Small intestine (tissue), 7 donors: ENCODE results near the gene CKAP2L. TPM values are rescaled to one million over a fixed set of nuclear protein-coding genes. Genes with fewer than 3 reads are reported as not detected.

Experiments used
- DNase-seq, 2 donors: peaks; one replicate each; pipeline versions ENCODE4 v3.0.0 to v3.0.0-alpha.2; 2013
- FAIRE-seq: peaks from 2 replicates; lab custom pipeline; 2012; peaks lifted over from hg19 to GRCh38; lab: Jason Lieb, UNC
- H3K27ac ChIP-seq, 3 donors: one replicate each; pipeline ENCODE4 v1.5.1; 2013; ENCODE audit warnings: low read length in 2 of 3, mild to moderate bottlenecking in 2 of 3, control low read depth in 1 of 3, inconsistent platforms in 1 of 3, low read depth in 1 of 3, moderate library complexity in 1 of 3
- H3K27me3 ChIP-seq, 3 donors: one replicate each; pipeline ENCODE4 v1.6.1; 2013; ENCODE audit warnings: low read length in 3 of 3, inconsistent platforms in 1 of 3; ENCODE audit not compliant: control insufficient read depth in 3 of 3, insufficient read depth in 3 of 3
- H3K36me3 ChIP-seq, 3 donors: one replicate each; pipeline ENCODE4 v1.6.1; 2013; ENCODE audit warnings: low read length in 3 of 3, inconsistent platforms in 1 of 3, low read depth in 1 of 3, mild to moderate bottlenecking in 1 of 3, moderate library complexity in 1 of 3; ENCODE audit not compliant: control insufficient read depth in 3 of 3, insufficient read depth in 2 of 3
- H3K4me1 ChIP-seq, 3 donors: one replicate each; pipeline ENCODE4 v1.6.1; 2013; ENCODE audit warnings: low read length in 2 of 3, inconsistent platforms in 1 of 3, low read depth in 1 of 3, mild to moderate bottlenecking in 1 of 3, moderate library complexity in 1 of 3; ENCODE audit not compliant: control insufficient read depth in 3 of 3, insufficient read depth in 2 of 3
- H3K4me3 ChIP-seq, 3 donors: one replicate each; pipeline ENCODE4 v1.5.1; 2013; ENCODE audit warnings: low read length in 3 of 3, control low read depth in 1 of 3, inconsistent platforms in 1 of 3, low read depth in 1 of 3, mild to moderate bottlenecking in 1 of 3, moderate library complexity in 1 of 3
- H3K9me3 ChIP-seq, 2 donors: one replicate each; pipeline ENCODE4 v1.6.1; 2013; ENCODE audit warnings: low read depth in 1 of 2, low read length in 1 of 2; ENCODE audit not compliant: control insufficient read depth in 2 of 2, insufficient read depth in 1 of 2
- WGBS, 3 donors: extraction: QIAGEN DNeasy Blood & Tissue Kit; methylation state at CpG; one replicate each; pipeline ENCODE4 v1.1.7; 2013; 5-methylcytosine and 5-hydroxymethylcytosine counted together
- polyA plus RNA-seq, 4 donors: library from polyadenylated mRNA; stranded (reverse) in 3 of 4; unstranded in 1 of 4; fragments of 200-250 nt in 3 of 4; fragments of 120-200 nt in 1 of 4; gene quantifications; one replicate each; pipeline versions ENCODE4 v1.2.1 to v1.2.3, GENCODE V29; 2013
- donor health status: healthy with polysubstance abuse.
- donor health status: control.
- donor health status: control.
- donor health status: Bipolar disorder and iron deficiency.
- donor health status: healthy.

The CKAP2L gene
- polyA plus RNA-seq, 4 donors = 3.6 to 8.0 TPM; not detected in 2

DNA sequence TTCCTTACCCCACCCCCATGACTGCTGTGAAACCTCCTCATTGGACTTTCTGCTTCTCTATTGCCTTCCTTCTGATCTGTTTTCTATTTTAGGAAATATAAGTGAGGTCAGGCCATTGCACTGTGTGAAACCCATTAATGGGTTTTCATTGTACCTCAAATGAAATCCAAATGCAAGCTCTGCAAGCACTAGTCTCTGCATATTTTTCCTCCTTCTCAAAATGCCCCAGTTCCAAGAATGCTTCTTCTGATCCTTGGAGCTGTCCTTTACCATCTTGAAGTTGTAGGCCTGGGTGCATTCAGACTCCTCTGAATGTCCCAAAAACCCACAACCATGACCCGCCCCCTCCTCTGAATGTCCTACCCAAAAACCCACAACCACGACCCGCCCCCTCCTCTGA lies 11.7 kb upstream of the CKAP2L start:
- WGBS, 3 donors = 77 to 100% (median 82%) methylated on average over 1 to 3 of the region's 3 CpGs
- Histone ChIP-seq H3K9me3 (no peaks in the 10 kb centered on the region), H3K27ac (no peak overlapping the region), H3K36me3 (no peaks in the 10 kb centered on the region), H3K27me3 (no peaks in the 10 kb centered on the region), H3K4me1 (no peaks in the 10 kb centered on the region), H3K4me3 (no peak overlapping the region)
- FAIRE-seq (no peak), DNase-seq (no peak)

- WGBS, 3 donors = 94 to 99% (median 97%) methylated on average over 3 of the region's 3 CpGs
- DNase-seq (no peak), FAIRE-seq (no peak)
- no peak overlapping the region for H3K4me3 ChIP-seq
- H3K36me3 ChIP-seq = no peaks in the 10 kb centered on the region
- no peaks in the 10 kb centered on the region for H3K9me3 ChIP-seq
- H3K4me1 ChIP-seq = no peaks in the 10 kb centered on the region
- H3K27ac ChIP-seq = no peak overlapping the region
- H3K27me3 ChIP-seq = no peaks in the 10 kb centered on the region
These were observed 10.3 kb upstream of the CKAP2L start for GRCh38 chr2:112774536-112775285.

- FAIRE-seq = no peak
These were observed 9.1 kb upstream of the CKAP2L start for GRCh38 chr2:112773556-112773955.

DNA sequence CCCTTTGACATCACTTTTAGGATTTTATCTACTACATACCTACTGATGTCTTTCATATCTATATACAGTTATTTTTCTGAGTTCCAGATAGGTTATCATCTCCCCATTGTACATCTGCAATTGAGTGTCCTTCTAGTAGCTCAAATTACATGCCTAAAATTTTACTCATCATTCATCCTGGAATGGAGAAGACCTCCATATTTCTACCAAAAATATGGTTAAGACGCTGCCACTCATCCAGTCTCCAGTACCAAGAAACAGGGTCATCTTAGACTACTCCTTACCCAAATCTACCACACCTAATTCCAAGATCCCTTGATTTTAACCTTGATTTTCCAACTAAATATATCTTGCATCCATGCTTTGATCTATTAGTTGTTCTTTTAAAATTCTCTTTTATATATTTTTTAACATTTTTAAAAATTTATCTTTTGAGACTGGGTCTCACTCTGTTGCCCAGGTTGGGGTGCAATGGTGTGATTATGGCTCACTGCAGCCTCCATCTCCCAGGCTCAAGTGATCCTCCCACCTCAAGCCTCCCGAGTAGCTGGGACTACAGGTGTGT lies 8.6 kb upstream of the CKAP2L start:
- Histone ChIP-seq H3K36me3 (no peaks in the 10 kb centered on the region), H3K27ac (no peak overlapping the region), H3K4me3 (no peak overlapping the region), H3K4me1 (no peaks in the 10 kb centered on the region), H3K27me3 (no peaks in the 10 kb centered on the region), H3K9me3 (no peaks in the 10 kb centered on the region)
- 47 to 71% (median 63%) methylated on average over 2 of the region's 2 CpGs for WGBS, 3 donors
- DNase-seq = no peak
- FAIRE-seq = no peak

More at GRCh38 chr2:112773556-112773955, 9.1 kb upstream of the CKAP2L start:
- no peak for DNase-seq
- no peak overlapping the region for H3K27ac ChIP-seq
- 77 to 85% (median 81%) methylated on average over 2 of the region's 2 CpGs for WGBS, 3 donors
- no peak overlapping the region for H3K4me3 ChIP-seq
- H3K4me1 ChIP-seq = no peaks in the 10 kb centered on the region
- H3K27me3 ChIP-seq = no peaks in the 10 kb centered on the region
- no peaks in the 10 kb centered on the region for H3K9me3 ChIP-seq
- no peaks in the 10 kb centered on the region for H3K36me3 ChIP-seq

- H3K4me1 ChIP-seq = no peaks in the 10 kb centered on the region
- H3K27me3 ChIP-seq = no peaks in the 10 kb centered on the region
- peaks cover 0 to 3% of the 10 kb centered on the region in 2 donors for H3K9me3 ChIP-seq
- 65 to 70% (median 69%) methylated on average over 4 of the region's 4 CpGs for WGBS, 3 donors
- H3K27ac ChIP-seq = no peak overlapping the region
- no peak for FAIRE-seq
- no peak for DNase-seq
- no peak overlapping the region for H3K4me3 ChIP-seq
- H3K36me3 ChIP-seq = no peaks in the 10 kb centered on the region
These were observed 7.9 kb upstream of the CKAP2L start for GRCh38 chr2:112772322-112772721.

DNA sequence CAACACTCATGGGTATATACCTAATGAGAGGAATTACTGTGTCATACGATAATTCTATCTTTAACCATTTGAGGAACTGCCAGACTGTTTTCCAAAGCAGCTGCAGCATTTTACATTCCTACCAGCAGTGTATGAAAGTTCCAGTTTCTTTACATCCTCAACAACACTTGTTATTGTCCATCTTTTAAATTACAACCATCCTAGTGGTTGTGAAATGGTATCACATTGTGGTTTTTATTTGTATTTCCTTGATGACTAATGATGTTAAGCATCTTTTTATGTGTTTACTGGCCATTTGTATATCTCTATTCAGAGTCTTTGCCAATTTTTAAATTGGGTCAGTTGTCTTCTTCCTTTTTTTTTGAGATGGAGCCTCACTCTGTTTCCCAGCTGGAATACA lies 4.0 kb upstream of the CKAP2L start:
- Histone ChIP-seq H3K27me3 (no peaks in the 10 kb centered on the region), H3K4me3 (no peak overlapping the region), H3K4me1 (peaks cover 0 to 11% (median 1%) of the 10 kb centered on the region in 3 donors), H3K9me3 (peaks cover 0 to 3% of the 10 kb centered on the region in 2 donors), H3K36me3 (no peaks in the 10 kb centered on the region), H3K27ac (no peak overlapping the region)
- 24 to 47% (median 27%) methylated on average over 1 of the region's 1 CpG for WGBS, 3 donors
- DNase-seq (peak in 1 of 2 donors; percentile 11), FAIRE-seq (no peak)

DNA sequence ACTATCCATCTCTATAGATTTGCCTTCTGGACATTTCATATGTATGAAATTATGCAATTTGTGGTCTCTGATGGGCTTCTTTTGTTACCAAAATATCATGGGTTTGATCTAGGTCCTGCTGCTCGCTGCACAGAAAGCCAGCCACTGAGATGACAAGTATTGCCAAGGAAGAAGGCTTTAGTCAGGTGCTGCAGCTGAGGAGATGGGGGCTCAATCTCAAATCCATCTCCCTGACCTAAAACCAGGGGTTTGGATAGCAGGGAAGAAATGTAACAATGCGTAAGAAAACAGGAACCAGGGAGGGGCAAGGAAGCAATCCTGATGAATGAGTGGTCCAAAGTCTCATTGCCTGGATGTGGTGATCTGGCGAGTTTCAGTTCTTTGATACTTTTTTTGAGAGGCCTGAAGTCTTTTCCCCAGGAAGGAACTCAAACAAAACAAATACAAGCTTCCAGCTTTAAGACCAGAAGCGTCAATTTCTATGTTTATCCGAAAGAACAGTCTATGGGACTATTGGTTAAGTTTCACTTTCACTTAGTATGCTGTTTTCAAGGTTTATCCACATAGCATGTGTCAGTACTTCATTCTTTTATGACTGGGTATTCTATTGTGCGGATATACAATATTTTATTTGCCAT lies 3.4 kb upstream of the CKAP2L start:
- peak; percentile 26 to 63 for DNase-seq
- peak overlapping the region in 2 of 3 donors; percentile 43 to 81 for H3K27ac ChIP-seq
- no peak for FAIRE-seq
- H3K27me3 ChIP-seq = no peaks in the 10 kb centered on the region
- no peaks in the 10 kb centered on the region for H3K36me3 ChIP-seq
- peak overlapping the region in 1 of 3 donors; percentile 18 for H3K4me3 ChIP-seq
- WGBS, 3 donors = 30 to 47% (median 40%) methylated on average over 6 of the region's 6 CpGs
- H3K4me1 ChIP-seq = peaks cover 0 to 12% (median 1%) of the 10 kb centered on the region in 3 donors
- H3K9me3 ChIP-seq = peaks cover 0 to 3% of the 10 kb centered on the region in 2 donors

DNA sequence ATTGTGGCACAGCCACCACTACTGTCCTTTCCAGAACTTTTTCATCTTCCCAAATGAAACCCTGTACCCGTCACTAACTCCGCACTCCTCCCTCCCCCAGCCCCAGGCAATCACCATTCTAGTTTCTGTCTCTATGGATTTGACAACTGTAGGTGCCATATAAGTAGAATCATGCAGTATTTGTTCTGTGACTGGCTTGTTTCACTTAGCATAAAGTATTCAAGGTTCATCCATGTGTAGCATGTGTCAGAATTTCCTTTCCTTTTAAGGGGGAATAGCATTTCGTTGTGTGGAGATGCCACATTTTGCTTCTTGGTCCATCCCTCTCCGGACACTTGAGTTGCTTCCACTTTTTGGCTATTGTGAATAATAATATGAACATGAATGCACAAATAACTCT lies 842 bp upstream of the CKAP2L start:
- FAIRE-seq (no peak), DNase-seq (peak in 1 of 2 donors; percentile 14)
- 55 to 63% (median 57%) methylated on average over 4 of the region's 4 CpGs for WGBS, 3 donors
- H3K4me3 ChIP-seq = peak overlapping the region in 2 of 3 donors; percentile 69 to 81
- H3K4me1 ChIP-seq = peaks cover 0 to 12% (median 1%) of the 10 kb centered on the region in 3 donors
- peaks cover 0 to 3% of the 10 kb centered on the region in 2 donors for H3K9me3 ChIP-seq
- no peak overlapping the region for H3K27ac ChIP-seq
- H3K27me3 ChIP-seq = no peaks in the 10 kb centered on the region
- H3K36me3 ChIP-seq = no peaks in the 10 kb centered on the region
